IPS-NIHi7 (cell line): ENCODE results near the gene ATP2C1.

Experiments
- DNase-seq: peaks from one replicate; pipeline ENCODE4 v3.0.0; 2012; ENCODE audit warnings: mixed read lengths; ENCODE audit errors: extremely low spot score

Gene ATP2C1

DNA sequence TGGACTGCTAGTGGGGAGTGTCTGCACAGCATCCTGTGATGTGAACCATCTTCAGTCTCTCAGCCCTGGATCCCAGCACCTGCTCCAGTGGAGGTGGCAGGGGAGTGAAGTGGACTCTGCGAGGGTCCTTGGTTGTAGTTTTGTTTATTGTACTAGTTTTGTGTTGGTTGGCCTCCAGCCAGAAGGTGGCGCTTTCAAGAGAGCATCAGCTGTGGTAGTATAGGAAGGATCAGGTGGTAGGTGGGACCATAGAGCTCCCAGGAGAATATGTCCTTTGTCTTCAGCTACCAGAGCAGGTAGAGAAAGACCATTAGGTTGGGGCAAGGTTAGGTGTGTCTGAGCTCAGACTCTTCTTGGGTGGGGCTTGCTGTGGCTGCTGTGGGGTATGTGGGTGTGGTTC lies 153.7 kb downstream of the ATP2C1 start:
- no peak for DNase-seq

GRCh38 chr3:131048030-131048429 lies 154.1 kb downstream of the ATP2C1 start:
- no peak for DNase-seq

GRCh38 chr3:131050001-131050400 lies 156.1 kb downstream of the ATP2C1 start:
- DNase-seq: no peak

DNA sequence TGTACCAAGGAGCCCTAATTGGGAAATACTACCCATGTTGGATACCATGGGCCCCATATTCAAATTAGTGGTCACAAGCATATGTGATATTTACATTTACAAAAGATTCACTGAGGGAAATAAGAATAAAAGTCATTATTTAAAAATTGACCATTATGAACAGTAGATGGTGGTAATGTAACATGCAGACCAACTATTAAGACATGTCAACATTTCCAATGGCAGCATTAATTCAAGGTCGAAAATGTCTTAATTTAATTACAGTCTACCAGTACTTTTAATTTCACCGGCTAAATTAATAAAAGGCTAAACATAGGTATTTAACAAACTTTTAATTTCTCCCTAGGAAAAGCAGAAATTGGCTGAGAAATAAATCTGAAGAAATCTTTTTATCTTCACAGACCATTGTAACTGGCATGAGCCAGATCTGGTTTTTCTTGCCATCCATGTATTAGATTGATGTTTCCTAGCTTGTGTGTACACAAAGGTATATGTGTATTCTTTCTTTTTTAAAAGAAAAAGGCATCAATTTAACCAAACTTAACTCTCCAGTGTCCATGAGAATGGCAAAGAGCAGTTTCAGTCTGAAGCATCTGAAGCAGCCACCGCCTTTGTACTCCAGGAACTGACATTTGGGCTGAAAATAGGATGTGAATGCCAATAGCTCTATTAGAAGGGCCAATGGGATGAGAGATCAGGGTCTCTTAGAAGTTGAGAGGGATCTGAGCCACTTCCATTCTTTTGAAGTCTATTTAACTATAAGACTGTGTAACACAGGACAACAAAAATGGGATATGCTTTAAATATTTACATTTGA lies 159.4 kb downstream of the ATP2C1 start:
- no peak for DNase-seq
